GM21390 (cell line): ENCODE measurements around the gene TSEN15.
"Not testable (repeated sequence)": the region's sequence is repeated elsewhere in the genome, so short reads cannot be mapped to it uniquely, and the experiment has no call there.

ENCODE experiments used
- ATAC-seq: cut with Tn5 transposase; IDR thresholded peaks from one replicate; pipeline ENCODE4 v1.9.1; 2021; ENCODE audit not compliant: unreplicated experiment

The TSEN15 gene

GRCh38 chr1:184031092-184031408 lies 20.5 kb upstream of the TSEN15 start:
- no peak for ATAC-seq

GRCh38 chr1:184031409-184032107 lies 20.0 kb upstream of the TSEN15 start:
- no peak for ATAC-seq

GRCh38 chr1:184032306-184032929 lies 19.1 kb upstream of the TSEN15 start:
- ATAC-seq = no peak

GRCh38 chr1:184032930-184033418 lies 18.6 kb upstream of the TSEN15 start:
- ATAC-seq = no peak

- ATAC-seq = no peak
These were observed 17.8 kb upstream of the TSEN15 start for GRCh38 chr1:184033711-184034167.

- ATAC-seq = no peak
These were observed 16.7 kb upstream of the TSEN15 start for GRCh38 chr1:184034761-184035379.

GRCh38 chr1:184035719-184036516 lies 15.6 kb upstream of the TSEN15 start:
- no peak for ATAC-seq

- ATAC-seq = peak; percentile 5
These were observed 15.0 kb upstream of the TSEN15 start for GRCh38 chr1:184036517-184036949.

GRCh38 chr1:184037849-184038591 lies 13.5 kb upstream of the TSEN15 start:
- ATAC-seq = no peak

- no peak for ATAC-seq
These were observed 12.4 kb upstream of the TSEN15 start for GRCh38 chr1:184039126-184039525.

- ATAC-seq = no peak
These were observed 9.8 kb upstream of the TSEN15 start for GRCh38 chr1:184041731-184042130.

GRCh38 chr1:184043315-184043714 lies 8.2 kb upstream of the TSEN15 start:
- not testable (repeated sequence) for ATAC-seq

- ATAC-seq = no peak
These were observed 6.7 kb upstream of the TSEN15 start for GRCh38 chr1:184044603-184045376.

- ATAC-seq = not testable (repeated sequence)
These were observed 4.0 kb upstream of the TSEN15 start for GRCh38 chr1:184047541-184047940.

GRCh38 chr1:184048561-184049240 lies 2.8 kb upstream of the TSEN15 start:
- no peak for ATAC-seq

GRCh38 chr1:184049291-184049690 lies 2.2 kb upstream of the TSEN15 start:
- ATAC-seq = no peak

GRCh38 chr1:184049836-184050468 lies 1.6 kb upstream of the TSEN15 start:
- no peak for ATAC-seq

GRCh38 chr1:184050636-184051035 lies 894 bp upstream of the TSEN15 start:
- ATAC-seq = no peak

GRCh38 chr1:184051138-184051484 lies 419 bp upstream of the TSEN15 start:
- ATAC-seq = no peak
